Activated naive CD8-positive, alpha-beta T cell (primary cell): Measurements from ENCODE around the gene ECI2.
A peak's percentile ranks its signal among the peaks of the same experiment; 100 is the strongest.

Source experiments
- H3K27ac Mint-ChIP-seq: one replicate; pipeline ENCODE4 v1.8.0; 2021; ENCODE audit warnings: mixed read lengths
- H3K27me3 Mint-ChIP-seq: one replicate; pipeline ENCODE4 v1.8.0; 2021; ENCODE audit warnings: mixed read lengths
- H3K36me3 Mint-ChIP-seq: one replicate; pipeline ENCODE4 v1.8.0; 2021; ENCODE audit warnings: mixed read lengths
- H3K4me1 Mint-ChIP-seq: one replicate; pipeline ENCODE4 v1.8.0; 2021; ENCODE audit warnings: low read depth, mixed read lengths
- H3K4me3 Mint-ChIP-seq: one replicate; pipeline ENCODE4 v1.8.0; 2021; ENCODE audit warnings: mild to moderate bottlenecking, mixed read lengths
- H3K9me3 Mint-ChIP-seq: one replicate; pipeline ENCODE4 v1.8.0; 2021; ENCODE audit warnings: low read depth, mixed read lengths

Gene ECI2, protein sequence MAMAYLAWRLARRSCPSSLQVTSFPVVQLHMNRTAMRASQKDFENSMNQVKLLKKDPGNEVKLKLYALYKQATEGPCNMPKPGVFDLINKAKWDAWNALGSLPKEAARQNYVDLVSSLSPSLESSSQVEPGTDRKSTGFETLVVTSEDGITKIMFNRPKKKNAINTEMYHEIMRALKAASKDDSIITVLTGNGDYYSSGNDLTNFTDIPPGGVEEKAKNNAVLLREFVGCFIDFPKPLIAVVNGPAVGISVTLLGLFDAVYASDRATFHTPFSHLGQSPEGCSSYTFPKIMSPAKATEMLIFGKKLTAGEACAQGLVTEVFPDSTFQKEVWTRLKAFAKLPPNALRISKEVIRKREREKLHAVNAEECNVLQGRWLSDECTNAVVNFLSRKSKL

DNA sequence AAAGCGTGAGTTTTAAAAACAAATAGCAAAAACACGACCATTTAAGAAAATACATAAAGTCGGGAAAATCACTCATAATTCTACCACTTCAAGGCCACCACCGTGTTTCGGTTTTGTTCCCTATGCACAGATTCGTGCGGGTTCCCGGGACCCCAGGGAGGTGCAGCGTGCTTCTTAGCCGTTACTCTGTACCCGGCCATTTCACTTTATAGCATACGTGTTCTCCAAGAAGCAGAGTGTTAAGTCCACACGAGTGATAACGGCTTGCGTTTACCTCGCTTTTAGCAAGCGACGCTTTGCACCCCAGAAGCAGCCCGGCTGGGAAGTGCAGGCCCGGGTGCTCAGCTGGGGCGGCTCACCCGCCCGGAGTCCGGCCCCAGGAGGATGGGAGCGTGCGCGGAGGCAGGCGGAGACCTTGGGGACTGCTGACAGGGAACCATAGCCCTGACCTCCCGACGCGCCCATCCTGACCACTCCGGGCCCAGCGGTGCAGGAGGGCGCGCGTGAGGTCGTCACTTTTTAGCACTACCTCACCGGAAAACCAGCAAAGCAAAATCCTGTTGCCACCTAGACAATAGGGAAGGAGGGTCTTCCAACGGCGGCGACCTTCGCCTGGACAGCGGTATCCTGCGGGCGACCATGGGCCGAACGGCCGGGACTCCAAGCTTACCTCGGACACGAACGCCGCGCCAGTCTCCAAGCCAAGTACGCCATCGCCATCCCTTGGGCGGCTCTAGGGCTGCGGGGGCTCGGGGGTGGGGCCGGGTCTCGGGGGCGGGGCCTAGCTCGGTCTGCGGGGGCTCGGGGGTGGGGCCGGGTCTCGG, at the start of gene ECI2:
TSS of gene ECI2 (minus strand) at position 735 of the 824 bp plus-strand sequence. CDS start at position 720, 15 bp downstream.
- Mint-ChIP-seq H3K27ac (peak within 1 kb of the TSS; percentile 83), H3K9me3 (no peaks in the 10 kb centered on the region), H3K4me3 (peak within 1 kb of the TSS; percentile 86), H3K27me3 (no peaks in the 10 kb centered on the region), H3K36me3 (peaks cover 16% of the 10 kb centered on the region), H3K4me1 (peaks cover 51% of the 10 kb centered on the region)

DNA sequence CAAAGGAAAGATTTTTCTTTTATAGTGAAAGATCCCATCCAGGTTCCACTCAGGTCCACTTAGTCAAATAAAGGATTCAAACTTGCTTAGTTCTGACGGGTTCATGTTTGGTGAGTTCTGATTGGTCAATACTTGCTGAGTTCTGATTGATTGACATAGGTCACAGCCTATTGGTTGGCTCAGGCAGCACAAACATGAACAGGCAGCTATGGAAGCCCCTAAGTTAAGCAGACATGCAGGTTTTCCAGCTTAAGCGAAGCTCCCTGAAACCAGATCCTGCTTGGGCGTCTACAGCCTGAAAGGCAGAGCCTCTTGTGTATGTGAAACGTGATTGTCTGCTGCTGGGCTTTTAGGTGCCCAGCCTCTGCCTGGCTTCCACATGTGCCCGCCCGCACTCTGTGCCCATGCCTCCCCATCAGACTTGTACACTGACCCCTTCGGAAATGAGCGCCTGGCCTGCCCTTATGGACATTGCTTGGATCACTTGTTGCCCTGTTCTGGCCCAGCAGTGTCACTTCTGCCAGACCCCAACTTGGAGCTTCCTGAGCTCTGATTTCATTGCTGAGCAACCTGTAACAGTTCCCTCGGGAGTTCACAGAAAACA, 45.4 kb upstream of the ECI2 start:
- Mint-ChIP-seq H3K4me3 (no peak overlapping the region), H3K4me1 (no peaks in the 10 kb centered on the region), H3K9me3 (no peaks in the 10 kb centered on the region), H3K27ac (no peak overlapping the region), H3K36me3 (no peaks in the 10 kb centered on the region), H3K27me3 (peaks cover 6% of the 10 kb centered on the region)

DNA sequence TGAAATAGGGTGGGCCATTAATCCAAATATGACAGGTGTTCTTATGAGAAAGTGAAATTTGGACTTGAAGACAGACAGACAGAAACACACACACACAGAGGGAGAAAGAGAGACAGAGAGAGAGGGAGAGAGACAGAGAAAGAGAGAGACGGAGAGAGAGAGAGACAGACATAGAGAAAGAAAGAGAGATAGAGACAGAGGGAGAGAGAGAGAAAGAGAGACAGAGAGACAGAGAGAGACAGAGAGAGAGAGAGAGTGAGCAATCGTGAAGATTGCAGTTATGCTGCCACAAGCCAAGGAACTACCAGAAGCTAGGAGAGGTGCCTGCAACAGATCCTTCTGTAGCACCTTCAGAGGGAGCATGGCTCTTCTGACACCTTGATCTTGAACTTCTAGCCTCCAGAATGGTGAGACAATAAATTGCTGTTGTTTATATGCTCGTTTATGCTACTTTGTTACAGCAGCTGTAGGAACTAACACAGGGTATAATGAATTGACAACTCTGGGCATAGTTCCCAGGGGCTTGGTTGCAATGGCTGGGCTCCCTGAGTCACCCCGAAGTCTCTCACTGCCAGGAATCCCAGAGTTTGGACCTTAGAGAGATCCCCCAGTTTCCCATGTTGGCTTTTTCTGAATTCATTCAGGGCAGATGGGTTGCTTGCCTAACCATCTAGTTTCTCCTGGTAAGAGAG, 44.7 kb upstream of the ECI2 start:
- H3K4me1 Mint-ChIP-seq: no peaks in the 10 kb centered on the region
- H3K4me3 Mint-ChIP-seq: no peak overlapping the region
- no peak overlapping the region for H3K27ac Mint-ChIP-seq
- no peaks in the 10 kb centered on the region for H3K9me3 Mint-ChIP-seq
- H3K36me3 Mint-ChIP-seq: no peaks in the 10 kb centered on the region
- H3K27me3 Mint-ChIP-seq: peaks cover 6% of the 10 kb centered on the region

DNA sequence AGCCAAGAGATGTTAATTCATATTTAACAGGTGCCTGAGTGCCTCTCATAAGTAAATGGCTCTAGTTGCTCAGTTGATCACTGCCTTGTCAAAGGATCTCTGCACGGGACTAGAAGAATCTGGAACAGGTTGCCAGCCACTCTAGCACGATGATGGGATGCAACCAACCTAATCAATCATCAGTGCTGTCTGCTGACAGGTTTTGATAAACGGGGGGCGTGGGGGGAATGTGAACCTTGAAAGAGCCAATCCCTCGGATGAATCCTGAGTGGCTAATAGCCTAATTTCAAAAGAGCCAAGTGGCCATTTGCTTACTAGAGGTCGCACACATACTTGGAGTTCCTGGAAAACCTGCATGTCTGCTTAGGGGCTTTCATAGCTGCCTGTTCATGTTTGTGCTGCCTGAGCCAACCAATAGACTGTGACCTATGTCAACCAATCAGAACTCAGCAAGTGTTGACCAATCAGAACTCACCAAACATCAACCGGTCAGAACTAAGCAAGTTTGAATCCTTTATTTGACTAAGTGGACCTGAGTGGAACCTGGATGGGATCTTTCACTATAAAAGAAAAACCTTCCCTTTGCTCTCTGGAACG, 43.5 kb upstream of the ECI2 start:
- Mint-ChIP-seq H3K4me1 (no peaks in the 10 kb centered on the region), H3K27me3 (peaks cover 6% of the 10 kb centered on the region), H3K27ac (no peak overlapping the region), H3K36me3 (no peaks in the 10 kb centered on the region), H3K9me3 (no peaks in the 10 kb centered on the region), H3K4me3 (no peak overlapping the region)

DNA sequence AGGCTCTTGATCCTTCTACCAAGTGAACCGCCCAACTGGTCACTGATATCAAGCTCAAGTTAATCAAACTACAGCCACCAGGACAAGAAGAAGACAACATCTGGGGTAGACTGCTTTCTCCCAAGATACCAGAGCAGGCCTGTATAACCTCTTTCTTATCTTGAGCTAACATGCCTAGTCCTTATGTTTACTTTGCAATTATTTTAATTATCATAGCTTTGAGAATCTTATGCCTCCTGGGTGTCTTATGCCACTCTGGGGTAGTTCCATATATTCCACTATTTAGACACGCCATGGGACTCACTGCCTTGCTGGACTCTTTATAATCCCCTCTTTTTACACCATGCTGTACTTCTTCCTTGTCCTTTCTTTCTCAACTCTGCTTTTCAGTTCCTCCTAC, 41.5 kb upstream of the ECI2 start:
- Mint-ChIP-seq H3K36me3 (no peaks in the 10 kb centered on the region), H3K4me3 (no peak overlapping the region), H3K27me3 (peaks cover 6% of the 10 kb centered on the region), H3K9me3 (no peaks in the 10 kb centered on the region), H3K27ac (no peak overlapping the region), H3K4me1 (no peaks in the 10 kb centered on the region)

DNA sequence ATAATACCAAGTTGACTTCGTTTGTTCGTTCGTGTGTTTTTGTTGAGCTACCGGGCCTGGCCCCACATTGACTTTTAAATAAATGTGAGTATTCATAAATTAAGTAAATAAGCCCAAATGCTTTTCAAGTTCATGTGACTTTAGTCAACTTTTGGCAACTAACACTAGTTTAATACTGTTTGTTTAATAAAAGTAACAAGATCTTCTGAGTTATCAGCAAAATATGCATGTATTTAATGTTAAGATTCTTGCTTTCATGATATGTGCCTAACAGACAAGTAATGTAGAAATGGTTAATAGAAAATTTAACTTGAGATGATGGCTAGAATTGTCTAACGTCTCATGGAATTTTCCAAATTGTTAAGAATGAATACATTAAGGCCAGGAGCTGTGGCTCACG, 38.7 kb upstream of the ECI2 start:
- Mint-ChIP-seq H3K27ac (no peak overlapping the region), H3K27me3 (no peaks in the 10 kb centered on the region), H3K9me3 (no peaks in the 10 kb centered on the region), H3K36me3 (no peaks in the 10 kb centered on the region), H3K4me1 (no peaks in the 10 kb centered on the region), H3K4me3 (no peak overlapping the region)

DNA sequence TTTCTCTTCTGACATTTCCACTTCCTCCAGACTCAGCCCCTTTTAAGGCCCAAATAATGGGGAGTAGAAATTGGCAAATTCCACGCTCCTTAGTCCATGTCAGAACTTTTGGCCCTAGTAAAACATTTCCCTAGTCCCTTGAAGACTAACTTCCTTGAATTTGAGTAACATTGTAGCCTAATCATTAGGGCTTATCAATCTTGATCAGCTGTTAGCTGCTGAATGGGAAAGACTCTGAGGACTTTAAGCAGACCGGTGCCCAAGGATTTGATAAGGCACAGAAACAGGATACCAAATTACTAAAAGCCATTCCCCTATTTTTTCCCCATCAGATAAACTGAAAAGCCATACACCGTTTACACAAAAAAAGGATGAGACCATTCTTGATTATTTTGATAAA, 37.0 kb upstream of the ECI2 start:
- Mint-ChIP-seq H3K9me3 (no peaks in the 10 kb centered on the region), H3K4me1 (no peaks in the 10 kb centered on the region), H3K4me3 (no peak overlapping the region), H3K36me3 (peaks cover 5% of the 10 kb centered on the region), H3K27ac (no peak overlapping the region), H3K27me3 (no peaks in the 10 kb centered on the region)

DNA sequence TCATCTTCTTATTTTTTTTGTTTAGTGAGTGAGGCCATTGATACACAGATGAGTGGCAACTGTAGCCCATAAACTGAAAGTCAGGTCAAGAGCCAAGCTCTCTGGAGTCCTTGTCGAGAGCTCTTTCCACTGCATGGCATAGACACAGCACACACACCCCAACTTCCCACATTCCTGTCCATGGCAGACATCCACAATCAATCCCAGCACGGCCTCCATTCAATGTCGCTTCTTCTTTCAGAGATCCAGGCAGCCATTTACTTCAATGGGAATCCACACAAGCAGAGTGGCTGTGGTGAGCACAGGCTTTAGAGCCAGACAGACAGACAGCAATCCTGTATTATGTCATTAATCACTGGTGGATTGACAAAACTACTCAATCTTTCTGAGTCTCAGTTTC, 34.9 kb upstream of the ECI2 start:
- no peaks in the 10 kb centered on the region for H3K4me1 Mint-ChIP-seq
- H3K4me3 Mint-ChIP-seq: no peak overlapping the region
- H3K9me3 Mint-ChIP-seq: no peaks in the 10 kb centered on the region
- no peak overlapping the region for H3K27ac Mint-ChIP-seq
- peaks cover 5% of the 10 kb centered on the region for H3K36me3 Mint-ChIP-seq
- no peaks in the 10 kb centered on the region for H3K27me3 Mint-ChIP-seq

DNA sequence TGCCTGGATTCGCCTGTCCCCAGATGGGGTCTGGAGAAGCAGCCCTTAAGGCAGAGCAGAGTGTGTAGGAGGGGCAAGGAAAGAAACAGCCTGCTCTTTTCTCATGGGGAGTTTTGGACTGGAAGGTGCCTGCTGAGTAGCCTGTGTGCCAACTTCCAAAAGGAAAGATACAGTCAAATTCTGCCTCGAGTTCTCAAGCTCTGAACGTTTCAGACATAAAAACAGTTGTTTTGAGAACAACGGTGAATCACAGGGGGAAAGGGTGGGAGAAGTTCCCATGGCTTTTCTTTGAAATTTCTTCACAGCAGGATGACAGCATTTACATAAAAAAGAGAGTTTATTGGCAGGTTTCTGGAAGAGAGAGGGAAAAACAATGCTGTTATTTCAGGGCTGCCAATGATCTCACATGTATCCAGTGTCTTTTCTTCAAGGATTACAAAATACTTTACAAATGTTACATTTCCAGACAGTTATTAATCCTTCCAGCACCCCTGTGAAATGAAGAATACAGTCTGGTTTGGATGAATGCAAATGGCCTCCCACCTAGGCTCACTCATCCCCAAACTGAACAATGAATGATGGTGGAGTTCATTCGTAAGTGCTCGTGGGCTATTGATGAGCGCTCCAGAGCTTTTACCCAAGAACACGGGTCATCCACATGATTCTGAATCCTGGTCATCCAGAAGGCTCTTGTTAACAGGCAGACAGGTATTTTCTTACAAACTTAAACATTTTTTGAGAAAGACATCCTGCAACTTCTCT, 33.8 kb upstream of the ECI2 start:
- H3K4me1 Mint-ChIP-seq: no peaks in the 10 kb centered on the region
- H3K9me3 Mint-ChIP-seq: no peaks in the 10 kb centered on the region
- H3K27ac Mint-ChIP-seq: no peak overlapping the region
- H3K4me3 Mint-ChIP-seq: no peak overlapping the region
- peaks cover 5% of the 10 kb centered on the region for H3K36me3 Mint-ChIP-seq
- H3K27me3 Mint-ChIP-seq: no peaks in the 10 kb centered on the region

DNA sequence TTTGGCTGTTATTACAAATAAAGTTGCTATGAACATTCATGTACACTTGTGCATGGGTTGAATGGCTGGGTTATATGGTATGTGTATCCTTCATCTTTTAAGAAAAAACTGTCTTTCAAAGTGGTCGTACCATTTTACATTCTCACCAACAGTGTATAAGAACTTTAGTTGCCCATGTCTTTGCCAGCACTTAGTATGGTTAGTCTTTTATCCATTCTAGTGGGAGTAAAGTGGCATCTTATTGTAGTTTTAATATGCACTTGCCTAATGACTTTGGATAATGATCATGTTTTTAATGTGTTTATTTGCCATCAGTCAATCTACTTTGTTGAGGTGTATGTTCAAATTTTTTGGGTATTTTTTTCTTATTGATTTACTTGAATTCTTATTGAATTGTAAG, 32.5 kb upstream of the ECI2 start:
- H3K36me3 Mint-ChIP-seq: peaks cover 5% of the 10 kb centered on the region

DNA sequence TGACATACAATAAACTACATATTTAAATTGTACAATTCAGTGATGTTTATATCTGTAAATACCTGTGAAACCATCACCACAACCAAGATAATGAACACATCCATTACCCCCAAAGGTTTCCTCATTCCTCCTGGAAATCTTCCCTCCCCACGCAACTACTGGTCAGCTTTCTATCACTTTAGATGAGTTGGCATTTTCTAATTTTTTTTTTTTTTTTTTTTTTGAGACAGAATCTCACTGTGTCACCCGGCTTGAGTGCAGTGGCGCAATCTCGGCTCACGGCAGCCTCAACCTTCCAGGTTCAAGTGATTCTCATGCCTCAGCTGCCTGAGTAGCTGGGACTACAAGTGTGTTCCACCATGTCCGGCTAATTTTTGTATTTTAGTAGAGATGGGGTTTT, 31.7 kb upstream of the ECI2 start:
- Mint-ChIP-seq H3K27ac (no peak overlapping the region), H3K27me3 (no peaks in the 10 kb centered on the region), H3K36me3 (peaks cover 5% of the 10 kb centered on the region), H3K9me3 (no peaks in the 10 kb centered on the region), H3K4me3 (no peak overlapping the region), H3K4me1 (no peaks in the 10 kb centered on the region)

More for the DNA sequence above, 32.5 kb upstream of the ECI2 start:
- H3K27ac Mint-ChIP-seq: no peak overlapping the region
- H3K4me3 Mint-ChIP-seq: no peak overlapping the region
- no peaks in the 10 kb centered on the region for H3K27me3 Mint-ChIP-seq
- no peaks in the 10 kb centered on the region for H3K9me3 Mint-ChIP-seq
- H3K4me1 Mint-ChIP-seq: no peaks in the 10 kb centered on the region

DNA sequence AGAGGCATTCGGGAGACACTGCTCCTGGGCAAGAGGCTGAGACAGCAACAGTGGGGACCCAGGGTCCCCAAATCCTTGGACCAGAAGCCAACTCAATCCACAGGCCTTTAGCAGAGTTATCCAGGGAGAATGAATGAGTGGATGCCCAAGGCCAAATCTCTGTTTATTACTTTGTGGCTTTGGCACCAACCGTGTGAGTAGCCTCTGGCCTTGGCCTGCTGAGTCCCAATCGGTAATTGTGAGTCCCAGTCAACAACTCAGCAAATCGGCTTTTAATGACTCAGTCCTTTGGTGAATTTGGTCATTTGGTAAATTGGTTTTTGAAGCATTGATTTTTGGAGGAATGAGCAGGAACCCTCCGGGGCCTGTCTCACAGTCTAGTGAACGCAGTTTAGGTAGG, 29.1 kb upstream of the ECI2 start:
- H3K36me3 Mint-ChIP-seq: peaks cover 5% of the 10 kb centered on the region
- H3K4me1 Mint-ChIP-seq: no peaks in the 10 kb centered on the region
- no peaks in the 10 kb centered on the region for H3K9me3 Mint-ChIP-seq
- no peak overlapping the region for H3K4me3 Mint-ChIP-seq
- H3K27ac Mint-ChIP-seq: no peak overlapping the region
- peaks cover 1% of the 10 kb centered on the region for H3K27me3 Mint-ChIP-seq

DNA sequence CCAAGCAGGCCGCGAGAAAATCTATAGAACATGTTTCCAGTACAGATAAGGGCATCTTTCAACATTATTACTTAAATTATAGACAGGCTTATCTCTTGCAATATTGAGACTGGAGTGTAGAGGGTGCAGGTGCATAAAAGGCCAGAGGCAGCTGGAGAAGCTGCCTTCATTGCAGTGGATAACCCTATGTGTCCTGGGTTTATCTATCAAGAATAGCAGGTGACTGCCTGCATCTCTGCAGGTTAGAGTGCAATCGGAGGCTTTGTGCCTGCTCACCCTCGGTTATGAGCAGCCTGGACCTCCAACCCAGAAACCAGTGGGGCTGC, 28.7 kb upstream of the ECI2 start:
- Mint-ChIP-seq H3K4me1 (no peaks in the 10 kb centered on the region), H3K27me3 (peaks cover 1% of the 10 kb centered on the region), H3K27ac (no peak overlapping the region), H3K4me3 (no peak overlapping the region), H3K9me3 (no peaks in the 10 kb centered on the region), H3K36me3 (peaks cover 5% of the 10 kb centered on the region)
